COR-L47 (cell line): Measurements from ENCODE around the gene SPOCK1.
A peak's percentile ranks its signal among the peaks of the same experiment; 100 is the strongest.
"Not testable (repeated sequence)": the region's sequence is repeated elsewhere in the genome, so short reads cannot be mapped to it uniquely, and the experiment has no call there.

Experiments
- DNase-seq: peaks from one replicate; lab custom pipeline; 2025; lab: John Stamatoyannopoulos, UW

Gene SPOCK1

GRCh38 chr5:137395011-137395755 is 103.9 kb downstream of the SPOCK1 start:
- DNase-seq: peak; percentile 80

- no peak for DNase-seq
Observed at GRCh38 chr5:137394380-137394779, 104.7 kb downstream of the SPOCK1 start.

GRCh38 chr5:137393196-137393993 is 105.7 kb downstream of the SPOCK1 start:
- no peak for DNase-seq

GRCh38 chr5:137392261-137392660 is 106.9 kb downstream of the SPOCK1 start:
- no peak for DNase-seq

- not testable (repeated sequence) for DNase-seq
Observed at GRCh38 chr5:137391044-137391443, 108.1 kb downstream of the SPOCK1 start.

GRCh38 chr5:137389042-137389441 is 110.1 kb downstream of the SPOCK1 start:
- no peak for DNase-seq

- no peak for DNase-seq
Observed at GRCh38 chr5:137385064-137385463, 114.1 kb downstream of the SPOCK1 start.

- no peak for DNase-seq
Observed at GRCh38 chr5:137383909-137384308, 115.2 kb downstream of the SPOCK1 start.

- DNase-seq: no peak
Observed at GRCh38 chr5:137381555-137381954, 117.6 kb downstream of the SPOCK1 start.

GRCh38 chr5:137379555-137380286 is 119.4 kb downstream of the SPOCK1 start:
- DNase-seq: no peak

GRCh38 chr5:137375741-137376526 is 123.2 kb downstream of the SPOCK1 start:
- DNase-seq: peak; percentile 79

- DNase-seq: peak; percentile 99
Observed at GRCh38 chr5:137374110-137374714, 124.9 kb downstream of the SPOCK1 start.

GRCh38 chr5:137372773-137373160 is 126.4 kb downstream of the SPOCK1 start:
- no peak for DNase-seq

GRCh38 chr5:137372016-137372772 is 126.9 kb downstream of the SPOCK1 start:
- DNase-seq: no peak

- DNase-seq: no peak
Observed at GRCh38 chr5:137370096-137371071, 128.7 kb downstream of the SPOCK1 start.

- DNase-seq: no peak
Observed at GRCh38 chr5:137368651-137369050, 130.5 kb downstream of the SPOCK1 start.

- DNase-seq: no peak
Observed at GRCh38 chr5:137367951-137368350, 131.2 kb downstream of the SPOCK1 start.

- DNase-seq: no peak
Observed at GRCh38 chr5:137366526-137366925, 132.6 kb downstream of the SPOCK1 start.

- DNase-seq: no peak
Observed at GRCh38 chr5:137365126-137365865, 133.8 kb downstream of the SPOCK1 start.
